Neural cell (in vitro differentiated cells): ENCODE measurements around the gene CABP1. TPM values are rescaled to one million over a fixed set of nuclear protein-coding genes. Genes with fewer than 3 reads are reported as not detected.

Experiments
- H2AFZ ChIP-seq: fragments of 200-600, 300-800 bp; sonication (generic), shearing (Covaris generic); 2 replicates; pipeline ENCODE4 v1.6.0; 2014; ENCODE audit warnings: low read depth, mild to moderate bottlenecking, antibody characterized with exemption, low read length, moderate library complexity
- H3F3A ChIP-seq: fragments of 200-600 bp; shearing (Covaris generic); 2 replicates; pipeline ENCODE4 v1.6.1; 2016; ENCODE audit warnings: mild to moderate bottlenecking, moderate library complexity, mixed read lengths, antibody characterized with exemption, low read length; ENCODE audit not compliant: insufficient read depth, poor library complexity, severe bottlenecking
- H3K27ac ChIP-seq: fragments of 200-600, 300-800 bp; sonication (generic), shearing (Covaris generic); 2 replicates; pipeline ENCODE4 v1.5.1; 2014; ENCODE audit warnings: mild to moderate bottlenecking, low read length, moderate library complexity
- H3K27me3 ChIP-seq: fragments of 300-800, 200-600 bp; sonication (generic), shearing (Covaris generic); 2 replicates; pipeline ENCODE4 v1.6.0; 2014; ENCODE audit warnings: mild to moderate bottlenecking, low read depth, low read length, moderate library complexity; ENCODE audit not compliant: insufficient read depth
- H3K36me3 ChIP-seq: fragments of 300-800, 200-600 bp; sonication (generic), shearing (Covaris generic); 2 replicates; pipeline ENCODE4 v1.5.1; 2014; ENCODE audit warnings: mild to moderate bottlenecking, antibody characterized with exemption, low read length, moderate library complexity; ENCODE audit not compliant: insufficient read depth
- H3K4me2 ChIP-seq: fragments of 300-800, 200-600 bp; sonication (generic), shearing (Covaris generic); 2 replicates; pipeline ENCODE4 v1.6.0; 2014; ENCODE audit warnings: mild to moderate bottlenecking, low read length
- H3K4me3 ChIP-seq: fragments of 300-800, 200-600 bp; sonication (generic), shearing (Covaris generic); 2 replicates; pipeline ENCODE4 v1.5.1; 2014; ENCODE audit warnings: mild to moderate bottlenecking, low read length, moderate library complexity
- H3K79me2 ChIP-seq: fragments of 200-600 bp; shearing (Covaris generic); replicated peaks from 2 replicates; pipeline ENCODE4 v1.6.0; 2014; ENCODE audit warnings: mild to moderate bottlenecking, low read length, moderate library complexity; ENCODE audit not compliant: insufficient read depth
- H3K9ac ChIP-seq: fragments of 300-800, 200-600 bp; sonication (generic), shearing (Covaris generic); 2 replicates; pipeline ENCODE4 v1.6.1; 2016; ENCODE audit warnings: mild to moderate bottlenecking, low read length, mixed read lengths
- H3K9me2 ChIP-seq: fragments of 200-600 bp; shearing (Covaris generic); 2 replicates; pipeline ENCODE4 v1.6.1; 2016; ENCODE audit warnings: mild to moderate bottlenecking, low read length, mixed read lengths; ENCODE audit not compliant: insufficient read depth
- H3K9me3 ChIP-seq: fragments of 200-600, 300-800 bp; sonication (generic), shearing (Covaris generic); 2 replicates; pipeline ENCODE4 v1.6.1; 2016; ENCODE audit warnings: mild to moderate bottlenecking, mixed run types, low read length, moderate library complexity, mixed read lengths
- H4K20me1 ChIP-seq: fragments of 200-600 bp; shearing (Covaris generic); 2 replicates; pipeline ENCODE4 v1.6.1; 2016; ENCODE audit warnings: mild to moderate bottlenecking, mixed run types; ENCODE audit not compliant: insufficient read depth
- EP300 ChIP-seq: fragments of 450-650 bp; conservative IDR thresholded peaks from 2 replicates; pipeline ENCODE4 v1.6.1; 2014; ENCODE audit warnings: antibody characterized with exemption, mild to moderate bottlenecking, moderate library complexity; ENCODE audit not compliant: poor library complexity, severe bottlenecking
- EZH2 ChIP-seq: fragments of 200-600, 300-800 bp; shearing (Covaris generic), sonication (generic); IDR thresholded peaks from 2 replicates; pipeline ENCODE4 v1.6.1; 2014; ENCODE audit warnings: antibody characterized with exemption, low read length, borderline replicate concordance, mild to moderate bottlenecking; ENCODE audit not compliant: insufficient read depth, poor library complexity, severe bottlenecking
- MXI1 ChIP-seq: fragments of 450-650 bp; conservative IDR thresholded peaks from 2 replicates; pipeline ENCODE4 v1.6.1; 2014; ENCODE audit warnings: antibody characterized with exemption, mild to moderate bottlenecking; ENCODE audit not compliant: poor library complexity, severe bottlenecking
- POLR2AphosphoS5 ChIP-seq: IDR thresholded peaks from 2 replicates; pipeline ENCODE4 v1.6.1; 2012
- RAD21 ChIP-seq: fragments of 450-650 bp; conservative IDR thresholded peaks from 2 replicates; pipeline ENCODE4 v1.6.1; 2014; ENCODE audit warnings: antibody characterized with exemption, mild to moderate bottlenecking, moderate library complexity
- SMC3 ChIP-seq: fragments of 450-650 bp; conservative IDR thresholded peaks from 2 replicates; pipeline ENCODE4 v1.6.1; 2014; ENCODE audit warnings: antibody characterized with exemption, mild to moderate bottlenecking, moderate library complexity; ENCODE audit not compliant: poor library complexity
- TAF1 ChIP-seq: IDR thresholded peaks from 2 replicates; pipeline ENCODE4 v1.6.1; 2012; ENCODE audit warnings: low read depth
- polyA plus RNA-seq: library from polyadenylated mRNA; depleted of rRNA; stranded (reverse); fragments of >200 nt; gene quantifications from 2 replicates; pipeline ENCODE4 v1.2.3, GENCODE V29; 2014
- TF ChIP-seq, protein P1 (sequence below): fragments of 450-650 bp; IDR thresholded peaks from 2 replicates; pipeline ENCODE4 v1.5.1; 2014; ENCODE audit warnings: antibody characterized with exemption, mild to moderate bottlenecking, moderate library complexity; ENCODE audit not compliant: poor library complexity, severe bottlenecking
- TF ChIP-seq, protein P2 (sequence below): IDR thresholded peaks from 2 replicates; pipeline ENCODE4 v1.6.1; 2012; ENCODE audit warnings: borderline replicate concordance

The CABP1 gene
- polyA plus RNA-seq, 1 donor from 2014 or later = 0.71 TPM

DNA sequence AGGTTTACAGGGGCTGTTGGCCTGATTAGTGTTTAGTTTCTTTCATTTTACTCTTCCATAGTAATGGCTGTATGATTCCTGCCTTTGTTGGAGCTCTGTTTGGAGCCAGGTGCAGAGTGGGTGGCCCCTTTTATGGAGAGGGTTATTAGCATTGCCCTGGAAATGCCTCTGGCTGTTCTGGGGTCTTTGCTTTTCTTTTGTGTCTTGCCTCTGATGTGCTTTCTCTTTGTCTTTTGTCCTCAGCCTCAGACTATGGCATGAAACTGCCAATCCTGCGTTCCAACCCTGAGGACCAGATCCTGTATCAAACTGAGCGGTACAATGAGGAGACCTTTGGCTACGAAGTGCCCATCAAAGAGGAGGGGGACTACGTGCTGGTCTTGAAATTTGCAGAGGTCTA is 53.4 kb downstream of the CABP1 start:
- Histone ChIP-seq H3K4me3 (no peak overlapping the region), H3F3A (no peaks in the 10 kb centered on the region), H3K4me2 (no peak overlapping the region), H3K9ac (no peak overlapping the region), H2AFZ (no peak overlapping the region), H4K20me1 (no peaks in the 10 kb centered on the region), H3K9me2 (no peaks in the 10 kb centered on the region), H3K79me2 (peaks cover 24% of the 10 kb centered on the region), H3K27ac (no peak overlapping the region), H3K27me3 (no peaks in the 10 kb centered on the region), H3K9me3 (no peaks in the 10 kb centered on the region), H3K36me3 (peaks cover 5% of the 10 kb centered on the region)
- TF ChIP-seq POLR2AphosphoS5 (no peak), EP300 (no peak), SMC3 (no peak), RAD21 (no peak), EZH2 (no peak), MXI1 (no peak), TAF1 (no peak)
- TF ChIP-seq, protein P1, sequence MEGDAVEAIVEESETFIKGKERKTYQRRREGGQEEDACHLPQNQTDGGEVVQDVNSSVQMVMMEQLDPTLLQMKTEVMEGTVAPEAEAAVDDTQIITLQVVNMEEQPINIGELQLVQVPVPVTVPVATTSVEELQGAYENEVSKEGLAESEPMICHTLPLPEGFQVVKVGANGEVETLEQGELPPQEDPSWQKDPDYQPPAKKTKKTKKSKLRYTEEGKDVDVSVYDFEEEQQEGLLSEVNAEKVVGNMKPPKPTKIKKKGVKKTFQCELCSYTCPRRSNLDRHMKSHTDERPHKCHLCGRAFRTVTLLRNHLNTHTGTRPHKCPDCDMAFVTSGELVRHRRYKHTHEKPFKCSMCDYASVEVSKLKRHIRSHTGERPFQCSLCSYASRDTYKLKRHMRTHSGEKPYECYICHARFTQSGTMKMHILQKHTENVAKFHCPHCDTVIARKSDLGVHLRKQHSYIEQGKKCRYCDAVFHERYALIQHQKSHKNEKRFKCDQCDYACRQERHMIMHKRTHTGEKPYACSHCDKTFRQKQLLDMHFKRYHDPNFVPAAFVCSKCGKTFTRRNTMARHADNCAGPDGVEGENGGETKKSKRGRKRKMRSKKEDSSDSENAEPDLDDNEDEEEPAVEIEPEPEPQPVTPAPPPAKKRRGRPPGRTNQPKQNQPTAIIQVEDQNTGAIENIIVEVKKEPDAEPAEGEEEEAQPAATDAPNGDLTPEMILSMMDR = no peak
- TF ChIP-seq, protein P2, sequence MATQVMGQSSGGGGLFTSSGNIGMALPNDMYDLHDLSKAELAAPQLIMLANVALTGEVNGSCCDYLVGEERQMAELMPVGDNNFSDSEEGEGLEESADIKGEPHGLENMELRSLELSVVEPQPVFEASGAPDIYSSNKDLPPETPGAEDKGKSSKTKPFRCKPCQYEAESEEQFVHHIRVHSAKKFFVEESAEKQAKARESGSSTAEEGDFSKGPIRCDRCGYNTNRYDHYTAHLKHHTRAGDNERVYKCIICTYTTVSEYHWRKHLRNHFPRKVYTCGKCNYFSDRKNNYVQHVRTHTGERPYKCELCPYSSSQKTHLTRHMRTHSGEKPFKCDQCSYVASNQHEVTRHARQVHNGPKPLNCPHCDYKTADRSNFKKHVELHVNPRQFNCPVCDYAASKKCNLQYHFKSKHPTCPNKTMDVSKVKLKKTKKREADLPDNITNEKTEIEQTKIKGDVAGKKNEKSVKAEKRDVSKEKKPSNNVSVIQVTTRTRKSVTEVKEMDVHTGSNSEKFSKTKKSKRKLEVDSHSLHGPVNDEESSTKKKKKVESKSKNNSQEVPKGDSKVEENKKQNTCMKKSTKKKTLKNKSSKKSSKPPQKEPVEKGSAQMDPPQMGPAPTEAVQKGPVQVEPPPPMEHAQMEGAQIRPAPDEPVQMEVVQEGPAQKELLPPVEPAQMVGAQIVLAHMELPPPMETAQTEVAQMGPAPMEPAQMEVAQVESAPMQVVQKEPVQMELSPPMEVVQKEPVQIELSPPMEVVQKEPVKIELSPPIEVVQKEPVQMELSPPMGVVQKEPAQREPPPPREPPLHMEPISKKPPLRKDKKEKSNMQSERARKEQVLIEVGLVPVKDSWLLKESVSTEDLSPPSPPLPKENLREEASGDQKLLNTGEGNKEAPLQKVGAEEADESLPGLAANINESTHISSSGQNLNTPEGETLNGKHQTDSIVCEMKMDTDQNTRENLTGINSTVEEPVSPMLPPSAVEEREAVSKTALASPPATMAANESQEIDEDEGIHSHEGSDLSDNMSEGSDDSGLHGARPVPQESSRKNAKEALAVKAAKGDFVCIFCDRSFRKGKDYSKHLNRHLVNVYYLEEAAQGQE = no peak

DNA sequence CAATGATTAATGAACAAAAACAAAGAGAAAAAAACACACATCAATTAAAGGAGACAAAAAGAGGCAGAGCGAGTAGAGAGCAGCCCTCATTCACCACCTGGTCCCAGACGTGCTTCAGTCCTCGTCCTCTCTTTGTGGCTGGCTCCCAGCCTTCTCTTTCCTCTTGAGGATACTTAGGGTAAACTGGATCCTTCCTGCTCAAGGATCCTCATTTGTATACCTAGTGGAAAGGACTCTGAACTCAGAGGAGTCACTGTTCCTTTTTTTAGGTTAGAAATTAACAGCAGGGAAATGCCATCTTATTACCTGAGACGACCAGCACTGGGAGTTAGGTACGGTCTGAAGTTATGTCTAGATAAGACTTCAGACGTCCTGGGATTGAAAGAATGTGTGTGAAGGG is 56.2 kb downstream of the CABP1 start:
- Histone ChIP-seq H3K79me2 (peaks cover under 1% of the 10 kb centered on the region), H3K27me3 (no peaks in the 10 kb centered on the region), H3K4me3 (no peak overlapping the region), H3K9me3 (no peaks in the 10 kb centered on the region), H3K9me2 (no peaks in the 10 kb centered on the region), H3K36me3 (peaks cover 5% of the 10 kb centered on the region), H2AFZ (no peak overlapping the region), H3F3A (no peaks in the 10 kb centered on the region), H3K27ac (no peak overlapping the region), H4K20me1 (no peaks in the 10 kb centered on the region), H3K4me2 (no peak overlapping the region), H3K9ac (no peak overlapping the region)
- TF ChIP-seq TAF1 = no peak
- TF ChIP-seq, protein P1 = no peak
- no peak for TF ChIP-seq MXI1
- TF ChIP-seq SMC3 = no peak
